ENCODE results near the gene WWTR1. TPM values are rescaled to one million over a fixed set of nuclear protein-coding genes. Genes with fewer than 3 reads are reported as not detected.

The WWTR1 gene
- total and polyA plus RNA-seq, 2 experiments from 2014 or later, result 25.1 to 26.2 TPM

GRCh38 chr3:149608987-149609386 lies 48.8 kb downstream of the WWTR1 start:
- H3K4me1 ChIP-seq (ENCODE audit: insufficient read depth), result peaks cover 26% of the 10 kb centered on the region
- DNase-seq (ENCODE audit: low spot score), result no peak
- H3K27ac ChIP-seq (ENCODE audit: low read depth), result no peak overlapping the region
- Mint-ChIP-seq H3K4me1 (peaks cover 31% of the 10 kb centered on the region), H3K27ac (no peak overlapping the region), H3K9me3 (no peaks in the 10 kb centered on the region), H3K4me3 (no peak overlapping the region), H3K27me3 (ENCODE audit: insufficient read depth, low read depth, poor library complexity) (peaks cover 1% of the 10 kb centered on the region), H3K36me3 (ENCODE audit: low read depth) (no peaks in the 10 kb centered on the region; the same call in 2 of the 3 replicates)
- peaks cover 83% of the 10 kb centered on the region for H3K79me2 ChIP-seq (replicated peaks; ENCODE audit: insufficient read depth)
- H4K20me1 ChIP-seq (replicated peaks; ENCODE audit: insufficient read depth), result peaks cover 6% of the 10 kb centered on the region; the same call in 1 of the 2 replicates
- no peak overlapping the region for H3K4me3 ChIP-seq
- H3K9me2 ChIP-seq (ENCODE audit: insufficient read depth), result no peaks in the 10 kb centered on the region
- no peaks in the 10 kb centered on the region for H3K27me3 ChIP-seq (ENCODE audit: insufficient read depth)
- ATAC-seq, result no peak
- H2AFZ ChIP-seq, result no peak overlapping the region
- no peaks in the 10 kb centered on the region for H3F3A ChIP-seq (replicated peaks; ENCODE audit: low read depth)
- TF ChIP-seq JUNB (IDR thresholded peaks at IDR 0.05; ENCODE audit: unreplicated experiment) (no peak), STAT1 (IDR thresholded peaks at IDR 0.05; ENCODE audit: unreplicated experiment) (no peak), ETS1 (IDR thresholded peaks at IDR 0.05) (no peak), REST (IDR thresholded peaks at IDR 0.05; ENCODE audit: unreplicated experiment) (no peak), ZNF114 (CRISPR knock-in tag; IDR thresholded peaks at IDR 0.05) (no peak), CTCF (conservative IDR thresholded peaks at IDR 0.05; ENCODE audit: low read depth in 2 of 2) (no peak), CREB1 (CRISPR knock-in tag; IDR thresholded peaks at IDR 0.05; ENCODE audit: low read depth) (no peak), NANOG (IDR thresholded peaks at IDR 0.05; ENCODE audit: borderline replicate concordance) (no peak), EZH2 (IDR thresholded peaks at IDR 0.05; ENCODE audit: low read depth, unreplicated experiment) (no peak), ZNF331 (CRISPR knock-in tag; IDR thresholded peaks at IDR 0.05; ENCODE audit: low read depth) (no peak), ZNF462 (CRISPR knock-in tag; IDR thresholded peaks at IDR 0.05) (no peak), POLR2AphosphoS5 (IDR thresholded peaks at IDR 0.05; ENCODE audit: low read depth) (no peak), EZH2phosphoT487 (IDR thresholded peaks at IDR 0.05; ENCODE audit: unreplicated experiment) (no peak)
- no peaks in the 10 kb centered on the region for H3K36me3 ChIP-seq (ENCODE audit: insufficient read depth)
- H3K4me2 ChIP-seq, result no peak overlapping the region

Measured in GM23338 (cell line).